Measurements from ENCODE around the gene C9. TPM values are rescaled to one million over a fixed set of nuclear protein-coding genes. Genes with fewer than 3 reads are reported as not detected.
"Not testable (repeated sequence)": the region's sequence is repeated elsewhere in the genome, so short reads cannot be mapped to it uniquely, and the experiment has no call there.

Gene C9
- total RNA-seq, 2 donors from 2014 or later, result not detected

- no peak for DNase-seq (ENCODE audit: low spot score)
- Histone ChIP-seq H3K27me3 (replicated peaks; ENCODE audit: insufficient read depth) (no peaks in the 10 kb centered on the region), H3K27ac (no peak overlapping the region), H3K36me3 (no peaks in the 10 kb centered on the region), H3K9me3 (no peaks in the 10 kb centered on the region), H3K4me1 (ENCODE audit: control insufficient read depth in 1 of 2, low read depth in 2 of 2) (peaks cover 0 to 4% of the 10 kb centered on the region in 2 donors), H3K4me3 (no peak overlapping the region)
- TF ChIP-seq CTCF (IDR thresholded peaks at IDR 0.05), result no peak
- no peak for ATAC-seq (ENCODE audit: insufficient number of reproducible peaks, low FRiP score, low read depth)
Measured at GRCh38 chr5:39337252-39337915, 26.9 kb downstream of the C9 start.

- DNase-seq (ENCODE audit: low spot score); H3K27me3 ChIP-seq (replicated peaks; ENCODE audit: insufficient read depth); H3K9me3 ChIP-seq; H3K36me3 ChIP-seq; H3K27ac ChIP-seq; ATAC-seq (ENCODE audit: insufficient number of reproducible peaks, low FRiP score, low read depth); H3K4me3 ChIP-seq; H3K4me1 ChIP-seq (ENCODE audit: control insufficient read depth in 1 of 2, low read depth in 2 of 2): not testable (repeated sequence)
Measured at GRCh38 chr5:39334296-39334695, 30.0 kb downstream of the C9 start.

- Histone ChIP-seq H3K27me3 (replicated peaks; ENCODE audit: insufficient read depth) (no peaks in the 10 kb centered on the region), H3K4me3 (no peak overlapping the region), H3K27ac (no peak overlapping the region), H3K36me3 (no peaks in the 10 kb centered on the region), H3K4me1 (ENCODE audit: control insufficient read depth in 1 of 2, low read depth in 2 of 2) (peaks cover 8 to 9% of the 10 kb centered on the region in 2 donors), H3K9me3 (no peaks in the 10 kb centered on the region)
- ATAC-seq (ENCODE audit: insufficient number of reproducible peaks, low FRiP score, low read depth) (no peak), DNase-seq (ENCODE audit: low spot score) (no peak)
- TF ChIP-seq CTCF (IDR thresholded peaks at IDR 0.05), result no peak
Measured at GRCh38 chr5:39333104-39333503, 31.2 kb downstream of the C9 start.

- ATAC-seq (ENCODE audit: insufficient number of reproducible peaks, low FRiP score, low read depth) (no peak), DNase-seq (ENCODE audit: low spot score) (no peak)
- Histone ChIP-seq H3K27ac (no peak overlapping the region), H3K4me3 (no peak overlapping the region), H3K36me3 (no peaks in the 10 kb centered on the region), H3K27me3 (replicated peaks; ENCODE audit: insufficient read depth) (no peaks in the 10 kb centered on the region), H3K4me1 (ENCODE audit: control insufficient read depth in 1 of 2, low read depth in 2 of 2) (peaks cover 8 to 9% of the 10 kb centered on the region in 2 donors), H3K9me3 (no peaks in the 10 kb centered on the region)
- no peak for TF ChIP-seq CTCF (IDR thresholded peaks at IDR 0.05)
Measured at GRCh38 chr5:39331861-39332381, 32.4 kb downstream of the C9 start.

- DNase-seq (ENCODE audit: low spot score), result no peak
- no peak for ATAC-seq (ENCODE audit: insufficient number of reproducible peaks, low FRiP score, low read depth)
- H3K27me3 ChIP-seq (replicated peaks; ENCODE audit: insufficient read depth), result no peaks in the 10 kb centered on the region
- H3K4me1 ChIP-seq (ENCODE audit: control insufficient read depth in 1 of 2, low read depth in 2 of 2), result peaks cover 8 to 9% of the 10 kb centered on the region in 2 donors
- no peak overlapping the region for H3K4me3 ChIP-seq
- no peaks in the 10 kb centered on the region for H3K9me3 ChIP-seq
- no peaks in the 10 kb centered on the region for H3K36me3 ChIP-seq
- no peak for TF ChIP-seq CTCF (IDR thresholded peaks at IDR 0.05)
- no peak overlapping the region for H3K27ac ChIP-seq
Measured at GRCh38 chr5:39328731-39329130, 35.6 kb downstream of the C9 start.

GRCh38 chr5:39323542-39323941 lies 40.8 kb downstream of the C9 start:
- DNase-seq (ENCODE audit: low spot score) (no peak), ATAC-seq (ENCODE audit: insufficient number of reproducible peaks, low FRiP score, low read depth) (no peak)
- TF ChIP-seq CTCF (IDR thresholded peaks at IDR 0.05), result no peak
- no peaks in the 10 kb centered on the region for H3K4me1 ChIP-seq (ENCODE audit: control insufficient read depth in 1 of 2, low read depth in 2 of 2)
- H3K27ac ChIP-seq, result no peak overlapping the region
- no peaks in the 10 kb centered on the region for H3K27me3 ChIP-seq (replicated peaks; ENCODE audit: insufficient read depth)
- no peaks in the 10 kb centered on the region for H3K9me3 ChIP-seq
- no peak overlapping the region for H3K4me3 ChIP-seq
- H3K36me3 ChIP-seq, result no peaks in the 10 kb centered on the region
